Measurements from ENCODE around the gene TNC.

The TNC gene

DNA sequence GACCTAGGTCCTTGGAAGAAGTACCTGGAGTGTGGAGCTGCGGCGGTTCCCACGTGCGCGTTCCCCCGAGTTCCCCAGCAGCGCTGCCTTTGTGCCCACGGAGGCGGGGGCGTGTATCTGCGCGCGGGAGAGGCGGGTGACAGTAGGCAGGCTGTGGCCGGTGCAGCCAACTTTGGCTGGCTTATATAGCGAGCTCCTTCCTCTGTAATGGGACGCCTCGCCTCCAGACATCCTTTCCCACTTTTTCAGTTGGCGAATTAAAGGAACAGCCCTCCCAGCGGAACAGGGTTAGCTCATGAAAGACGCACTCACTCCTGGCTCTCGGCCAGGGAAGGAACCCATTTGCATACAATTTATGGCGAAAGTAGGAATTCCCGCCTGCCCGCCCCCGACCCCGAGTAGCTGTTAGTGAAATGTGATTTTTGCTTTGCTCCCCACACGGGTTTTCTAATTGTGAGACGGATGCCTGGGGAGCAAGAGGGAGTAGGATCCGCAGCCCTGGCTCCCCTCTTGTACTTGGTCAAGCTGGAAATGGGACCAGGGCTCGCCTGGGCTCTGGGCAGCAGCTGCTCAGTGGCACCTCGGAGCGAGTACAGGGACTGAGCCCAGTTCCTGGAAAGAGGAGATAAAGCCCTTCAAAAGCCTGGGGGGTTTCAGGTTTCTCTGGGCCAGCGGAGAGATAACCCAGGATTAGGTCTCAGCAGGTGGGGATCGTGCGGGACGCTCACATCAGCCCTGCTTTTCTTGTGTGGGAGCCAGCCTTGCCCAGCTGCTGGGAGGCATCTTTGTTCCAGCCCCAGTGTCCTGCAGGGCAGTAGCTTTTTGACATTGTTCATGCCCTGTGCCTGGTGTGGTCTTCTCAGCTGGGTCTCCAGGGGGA, at the start of gene TNC:
Gene TNC, minus strand, starts transcription at position 159 of the 880 bp plus-strand sequence. CDS start 27,139 bp downstream, outside the sequence.
- DNase-seq: peak; percentile 12

DNA sequence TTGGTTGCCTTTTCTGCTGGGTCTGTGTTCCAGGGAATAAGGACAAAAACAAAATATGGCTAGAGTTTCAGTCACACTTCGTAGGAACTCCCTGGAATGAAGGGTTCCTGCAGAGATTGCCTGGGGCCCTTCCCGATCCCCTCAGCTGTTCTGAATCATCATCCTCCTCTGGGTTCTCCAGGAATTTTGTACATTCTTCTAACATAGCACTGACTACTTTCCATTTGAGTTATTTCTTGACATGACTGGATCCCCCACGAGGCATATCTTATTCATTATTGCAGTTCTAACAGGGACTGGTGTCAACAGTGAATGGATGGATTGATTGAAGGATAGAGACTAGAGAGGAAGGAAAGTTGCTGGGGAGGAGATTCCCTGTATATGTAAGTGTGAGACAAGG, 49.2 kb upstream of the TNC start:
- no peak for DNase-seq

DNA sequence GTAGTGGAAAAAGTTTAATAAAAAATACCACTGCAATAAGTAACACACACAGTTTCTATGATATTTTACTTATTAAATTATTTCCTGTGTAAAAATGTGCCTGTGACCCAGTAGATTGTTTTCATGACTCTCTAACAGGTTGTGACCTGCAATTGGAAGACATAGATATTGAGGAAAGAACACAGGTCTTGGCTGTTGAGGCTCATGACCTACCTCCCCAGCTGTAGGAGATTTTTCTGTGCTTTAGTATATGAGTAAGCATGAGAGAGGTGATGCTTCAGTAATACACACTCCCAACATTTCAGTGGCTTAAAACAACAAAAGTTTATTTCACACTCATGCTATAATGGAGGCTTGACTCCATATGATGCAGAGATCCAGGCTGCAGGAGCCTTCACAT, 47.3 kb upstream of the TNC start:
- DNase-seq: no peak

DNA sequence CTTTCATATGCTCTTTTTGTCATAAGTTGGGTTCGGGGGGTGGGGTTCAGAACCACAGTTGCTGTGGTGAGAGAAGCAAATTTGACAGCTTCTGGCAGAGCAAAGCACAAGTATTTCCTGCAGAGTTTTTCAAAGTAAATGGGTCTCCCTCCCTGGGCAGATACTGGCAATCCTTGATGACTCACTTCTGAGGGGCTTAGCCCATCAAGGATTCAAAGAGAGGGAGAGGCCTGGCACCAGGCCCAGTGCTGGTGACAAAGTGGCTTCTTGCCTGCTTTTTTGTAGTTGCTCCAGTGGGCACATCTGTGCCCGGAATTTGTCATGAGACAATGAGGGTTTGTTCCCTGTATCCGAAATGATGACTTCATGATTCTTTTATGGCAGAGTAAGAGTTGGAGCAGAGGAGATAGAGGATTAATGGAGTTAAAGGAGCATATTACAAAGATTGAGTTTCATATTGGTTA, 46.6 kb upstream of the TNC start:
- no peak for DNase-seq

DNA sequence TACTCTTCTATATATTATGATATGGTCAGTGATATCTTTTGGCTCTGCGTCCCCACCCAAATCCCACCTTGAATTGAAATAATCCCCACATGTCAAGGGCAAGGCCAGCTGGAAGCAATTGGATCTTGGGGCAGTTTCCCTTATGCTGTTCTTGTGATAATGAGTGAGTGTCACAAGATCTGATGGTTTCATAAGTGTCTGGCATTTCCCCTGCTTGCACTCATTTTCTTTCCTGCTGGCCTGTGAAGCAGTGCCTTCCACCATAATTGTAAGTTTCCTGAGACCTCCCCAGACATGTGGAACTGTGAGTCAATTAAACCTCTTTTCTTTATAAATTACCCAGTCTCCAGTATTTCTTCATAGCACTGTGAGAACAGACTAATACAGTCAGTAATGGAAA, 45.0 kb upstream of the TNC start:
- no peak for DNase-seq

DNA sequence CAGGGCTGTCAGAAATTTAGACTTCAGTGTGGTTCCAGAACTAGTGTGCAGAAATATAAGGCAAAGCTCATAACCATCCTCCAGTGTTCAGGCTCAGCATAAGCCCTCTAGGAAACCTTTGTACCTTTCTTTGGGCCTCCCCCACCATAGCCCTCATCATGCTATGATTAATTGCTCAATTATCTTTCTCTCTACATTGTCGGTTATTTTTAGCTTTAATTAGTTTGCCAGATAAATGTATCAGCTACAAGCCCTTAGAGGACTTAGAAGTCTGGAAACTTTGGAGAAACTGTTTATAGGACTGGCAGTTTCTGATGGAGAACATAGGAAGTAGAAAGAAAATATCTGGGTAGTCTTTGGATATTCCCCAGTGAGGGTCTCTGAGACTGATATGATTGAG, 43.5 kb upstream of the TNC start:
- DNase-seq: no peak

DNA sequence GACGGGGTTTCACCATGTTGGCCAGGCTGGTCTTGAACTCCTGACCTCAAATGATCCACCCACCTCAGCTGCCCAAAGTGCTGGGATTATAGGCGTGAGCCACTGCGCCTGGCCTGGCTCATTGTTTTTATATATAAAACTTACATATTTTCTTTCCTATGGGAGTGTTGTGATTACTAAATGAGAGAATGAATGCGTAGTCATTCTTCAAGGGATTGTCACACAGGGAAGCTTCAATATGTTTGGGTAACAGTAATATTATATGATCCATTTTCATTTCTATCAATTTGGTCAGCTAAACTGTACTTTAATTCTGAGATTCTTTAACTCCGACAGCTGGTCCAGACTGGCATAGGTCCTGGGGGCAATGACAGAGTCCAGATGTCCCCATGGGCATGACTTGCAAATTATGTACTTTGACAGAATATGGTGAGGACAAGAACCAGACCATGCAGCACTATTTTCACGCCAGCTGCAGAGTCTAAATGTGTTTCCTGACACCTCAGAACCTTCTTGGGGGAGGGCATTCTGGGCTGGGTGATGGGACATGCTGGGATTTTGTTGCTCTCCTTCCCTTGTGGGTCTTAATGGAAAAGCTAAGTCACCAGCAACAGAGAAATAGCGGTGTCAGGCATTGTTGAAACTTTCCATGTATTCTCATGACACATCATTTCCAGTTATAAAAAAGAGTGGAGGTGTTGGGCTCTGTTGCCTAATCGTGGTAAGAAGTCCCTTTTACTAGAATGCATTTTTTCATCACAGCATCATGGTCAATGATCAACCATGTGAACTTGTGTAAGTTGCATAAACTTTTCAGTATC, 40.9 kb upstream of the TNC start:
- DNase-seq: no peak

DNA sequence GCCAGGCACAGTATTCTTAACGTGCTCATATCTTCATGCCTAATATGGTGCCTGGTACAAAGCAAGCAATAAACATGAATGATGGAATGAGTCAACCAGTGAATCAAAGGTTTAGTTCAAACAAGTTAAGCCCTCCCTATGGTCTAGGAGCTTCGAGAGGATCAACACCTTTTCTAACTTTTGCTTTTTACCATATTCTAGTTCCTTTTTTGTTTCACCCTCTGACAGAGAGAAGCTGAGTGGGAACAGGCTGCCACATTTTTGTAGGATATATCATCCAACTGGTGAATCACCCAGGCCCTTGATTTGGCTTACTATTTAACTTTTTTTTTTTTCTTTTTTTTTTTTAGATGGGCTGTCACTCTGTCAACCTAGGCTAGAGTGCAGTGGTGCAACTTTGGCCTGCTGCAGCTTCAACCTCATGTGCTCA, 39.3 kb upstream of the TNC start:
- DNase-seq: no peak

DNA sequence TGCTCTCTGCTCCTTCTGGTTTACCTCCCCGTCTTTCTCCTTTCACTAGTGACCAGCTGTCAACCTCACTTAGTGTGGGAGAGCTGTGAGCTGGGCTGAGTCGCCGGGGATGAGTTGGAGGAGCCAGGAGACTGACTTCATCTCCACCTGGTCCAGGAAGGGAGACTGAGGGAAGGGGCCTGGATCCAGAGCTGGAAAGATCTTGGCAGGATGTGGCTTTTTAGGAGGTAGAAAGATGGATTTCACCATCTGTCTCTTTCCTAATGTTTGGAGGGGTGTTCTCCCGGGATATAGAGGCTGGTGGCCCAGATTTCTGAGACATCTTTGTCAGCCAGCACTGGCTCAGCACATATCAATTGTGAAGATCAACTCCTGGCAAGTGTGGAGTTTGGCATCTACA, 37.1 kb upstream of the TNC start:
- no peak for DNase-seq

DNA sequence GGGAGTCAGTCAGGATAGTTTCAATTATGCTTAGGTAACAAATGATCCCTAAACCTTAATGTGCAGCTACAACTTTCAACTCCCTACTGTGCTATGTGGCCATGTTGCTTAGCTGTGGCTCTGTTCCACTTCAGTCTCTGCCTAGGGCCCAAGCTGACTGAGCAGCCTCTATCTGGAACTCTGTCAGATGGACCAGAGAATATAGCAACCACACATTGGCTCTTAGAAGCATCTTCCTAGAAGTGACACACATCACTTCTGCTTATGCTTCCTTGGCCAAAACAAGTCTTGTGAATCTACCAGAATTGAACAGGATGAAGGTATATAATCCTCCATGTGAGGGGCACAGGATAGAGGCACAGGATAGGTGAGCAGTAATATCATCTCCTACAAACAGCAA, 36.7 kb upstream of the TNC start:
- DNase-seq: no peak

DNA sequence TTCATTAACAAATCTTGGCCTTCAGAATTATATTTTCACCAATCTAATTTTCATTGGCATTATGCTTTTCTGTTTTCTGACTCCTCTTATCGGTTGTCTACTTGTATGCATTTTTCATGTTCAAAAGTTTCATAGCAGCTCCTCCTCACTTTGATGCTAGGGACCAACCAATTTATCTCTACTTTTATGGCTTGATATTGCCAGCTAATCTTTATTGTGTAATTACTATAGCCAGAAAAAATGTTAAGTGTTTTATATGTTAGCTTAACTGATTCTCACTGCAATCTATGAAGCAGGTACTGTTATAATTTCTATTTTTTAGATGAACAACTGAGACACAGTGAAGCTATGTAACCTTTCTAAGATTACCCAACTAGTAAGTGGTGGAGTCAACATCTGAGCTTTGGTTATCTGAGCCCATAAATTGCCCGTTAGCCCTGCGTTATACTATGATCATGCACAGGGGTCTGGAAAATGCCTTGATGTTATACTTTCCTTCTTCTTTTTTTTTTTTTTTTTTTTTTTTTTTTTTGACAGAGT, 34.4 kb upstream of the TNC start:
- no peak for DNase-seq

DNA sequence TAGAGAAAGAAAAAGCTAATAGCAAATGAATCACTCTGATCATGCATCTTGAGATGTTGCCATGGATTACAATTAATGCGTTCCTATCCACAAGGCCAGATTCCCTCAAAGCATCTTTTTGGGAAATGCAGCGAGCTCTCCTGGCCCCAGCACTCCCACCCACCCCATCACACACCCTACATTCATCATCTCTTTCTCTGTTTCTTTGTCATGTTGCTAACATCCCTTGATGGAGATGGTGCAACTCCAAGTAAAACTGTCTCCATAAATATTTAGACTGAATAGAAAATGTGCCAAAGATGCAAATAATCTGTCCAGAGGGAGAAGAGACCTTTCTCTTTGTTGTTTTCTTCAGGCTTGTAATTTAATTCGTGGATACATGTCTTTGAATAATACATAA, 30.8 kb upstream of the TNC start:
- DNase-seq: no peak

DNA sequence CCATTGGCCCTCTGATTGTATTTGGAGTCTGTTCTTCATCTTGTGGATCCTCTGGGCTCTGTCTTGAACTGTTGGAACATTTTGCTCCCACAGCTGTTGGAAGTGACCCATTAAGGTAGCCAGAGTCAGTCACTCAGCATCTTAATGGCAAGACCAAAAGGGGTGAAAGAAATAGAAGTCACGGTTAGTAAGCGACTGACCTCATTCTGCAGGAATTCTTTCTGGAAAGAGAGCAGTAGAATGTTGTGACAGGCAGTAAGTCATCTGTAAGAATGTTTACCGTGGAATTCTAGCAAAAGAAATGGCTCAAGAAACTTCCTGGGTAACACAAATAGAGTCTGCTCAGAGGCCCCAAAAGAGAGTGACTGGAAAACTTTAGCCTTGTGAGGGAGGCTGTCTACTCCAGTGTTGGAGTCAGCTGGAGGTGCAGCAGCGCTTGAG, 28.6 kb upstream of the TNC start:
- no peak for DNase-seq

DNA sequence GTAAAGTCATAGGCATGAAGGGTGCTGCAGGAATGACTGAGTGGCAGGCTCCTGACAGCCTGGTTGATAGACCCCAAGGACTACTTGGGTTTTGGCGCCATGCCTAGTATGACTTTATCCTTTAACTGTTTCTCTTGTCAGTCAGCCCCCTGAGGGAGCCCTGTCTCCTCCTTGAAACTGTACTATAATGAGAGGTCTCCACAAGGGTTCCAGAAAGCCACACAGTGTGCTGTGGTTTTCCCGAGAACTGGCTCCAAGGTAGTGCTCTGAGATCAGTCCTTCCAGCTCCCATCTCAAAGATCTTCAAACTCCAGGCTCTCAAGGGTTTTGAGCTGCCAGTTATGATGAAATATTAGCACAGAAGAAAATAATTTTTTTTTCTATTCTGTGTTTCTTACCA, 26.7 kb upstream of the TNC start:
- DNase-seq: no peak

DNA sequence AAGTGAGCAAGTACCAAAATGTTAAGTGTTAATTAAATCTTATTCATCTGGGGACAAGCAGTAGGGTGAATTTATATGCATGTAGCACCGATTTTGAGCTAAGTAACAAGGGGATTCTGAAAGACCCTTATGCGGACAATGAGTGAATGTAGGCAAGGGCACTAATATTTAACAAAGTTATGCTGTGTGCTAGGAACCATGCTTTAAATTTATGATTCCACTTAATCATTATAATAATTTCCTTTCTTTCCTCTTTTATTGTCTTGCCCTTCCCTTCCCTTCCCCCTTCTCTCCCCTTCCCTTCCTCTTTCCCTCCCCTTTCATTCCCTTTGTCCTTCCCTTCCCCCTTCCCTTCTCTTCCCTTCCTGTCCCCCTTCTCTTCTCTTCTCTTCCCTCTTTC, 25.7 kb upstream of the TNC start:
- DNase-seq: no peak

DNA sequence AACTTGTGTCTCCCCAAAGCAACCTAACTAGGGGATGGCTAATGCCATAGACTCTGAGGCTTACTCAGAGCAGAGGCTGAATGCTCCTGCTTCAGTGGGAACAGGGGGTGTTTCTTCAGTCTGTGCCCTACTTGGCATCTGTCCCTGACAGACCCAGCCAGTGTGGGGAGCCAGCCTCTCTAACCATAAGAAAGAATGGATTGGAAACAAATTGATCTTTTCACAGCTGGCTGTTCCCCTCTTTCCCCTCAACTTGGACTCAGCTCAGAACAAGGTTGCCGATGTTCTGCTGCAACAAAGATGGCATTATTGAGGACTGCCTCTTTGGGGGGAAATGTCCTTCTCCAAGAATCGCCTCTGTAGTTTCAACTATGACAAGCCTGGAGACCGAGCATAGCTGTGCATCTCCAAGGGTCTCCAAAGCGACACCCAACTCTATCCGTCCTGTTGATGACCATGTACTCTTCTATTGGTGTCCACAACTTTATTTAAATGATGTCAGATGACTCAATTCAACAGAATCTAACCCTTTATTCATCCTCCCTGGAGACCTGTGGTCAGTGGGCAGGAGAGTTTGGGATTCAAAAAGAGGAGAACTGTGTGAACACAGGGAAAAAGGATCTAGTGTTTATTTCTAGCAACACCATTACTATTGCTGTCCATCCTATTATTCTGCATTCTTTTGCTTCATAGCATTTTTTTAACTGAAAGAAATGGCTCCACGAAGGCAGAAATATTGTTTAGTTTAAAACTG, 24.7 kb upstream of the TNC start:
- DNase-seq: no peak

DNA sequence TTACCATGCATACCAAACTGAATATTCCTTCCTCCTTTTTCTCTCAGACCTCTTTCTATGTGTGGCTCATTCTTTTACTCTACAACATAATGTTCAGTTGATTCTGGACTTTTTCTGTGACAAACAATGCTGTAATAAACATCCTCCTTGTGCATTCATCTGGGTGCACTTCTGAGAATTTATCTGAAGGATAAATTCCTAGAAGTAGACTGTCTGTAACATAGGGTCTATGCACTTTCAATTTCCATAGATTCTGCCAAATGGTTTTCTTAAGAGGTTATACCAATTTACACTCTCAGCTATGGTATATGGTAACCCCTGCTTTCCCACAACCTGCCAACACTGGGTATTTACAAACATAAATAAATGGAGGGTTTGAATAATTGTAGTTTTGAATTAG, 24.1 kb upstream of the TNC start:
- no peak for DNase-seq

DNA sequence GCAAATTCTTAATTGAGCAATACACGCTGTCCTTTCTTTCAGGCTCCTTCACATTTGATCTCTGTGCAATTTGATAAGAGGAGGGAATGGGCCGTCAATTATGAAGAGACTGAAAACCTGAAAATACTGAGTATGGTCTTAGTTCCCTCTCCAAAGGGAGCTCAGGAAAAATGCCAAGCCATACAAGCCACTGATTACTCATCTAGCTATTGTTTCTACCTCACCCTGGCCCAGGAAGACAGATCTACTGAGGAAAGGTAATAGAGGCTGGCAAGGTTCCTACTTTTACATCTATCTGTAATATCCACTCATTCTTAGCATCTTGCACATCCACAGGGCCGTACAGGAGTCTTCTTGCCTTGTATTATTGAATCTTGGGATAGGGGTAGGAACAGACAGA, 23.7 kb upstream of the TNC start:
- DNase-seq: no peak

DNA sequence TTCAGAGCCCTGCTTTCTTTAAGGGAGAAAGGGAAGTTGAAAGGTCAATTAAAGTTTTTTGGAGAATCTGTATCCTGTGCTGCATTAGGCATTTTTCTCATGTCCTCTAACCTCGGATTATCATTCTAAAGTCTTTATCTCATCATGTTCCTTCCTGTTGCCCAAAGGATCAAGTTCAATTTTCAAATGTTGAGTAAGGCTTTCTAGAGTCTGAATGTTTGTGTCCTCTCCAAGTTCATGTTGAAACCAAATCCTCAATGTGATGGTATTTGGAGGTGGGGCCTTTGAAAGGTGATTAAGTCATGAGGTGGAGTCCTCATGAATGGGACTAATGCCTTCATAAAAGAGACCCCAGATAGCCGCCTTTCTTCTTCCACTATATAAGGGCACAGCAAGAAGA, 20.2 kb upstream of the TNC start:
- no peak for DNase-seq

DNA sequence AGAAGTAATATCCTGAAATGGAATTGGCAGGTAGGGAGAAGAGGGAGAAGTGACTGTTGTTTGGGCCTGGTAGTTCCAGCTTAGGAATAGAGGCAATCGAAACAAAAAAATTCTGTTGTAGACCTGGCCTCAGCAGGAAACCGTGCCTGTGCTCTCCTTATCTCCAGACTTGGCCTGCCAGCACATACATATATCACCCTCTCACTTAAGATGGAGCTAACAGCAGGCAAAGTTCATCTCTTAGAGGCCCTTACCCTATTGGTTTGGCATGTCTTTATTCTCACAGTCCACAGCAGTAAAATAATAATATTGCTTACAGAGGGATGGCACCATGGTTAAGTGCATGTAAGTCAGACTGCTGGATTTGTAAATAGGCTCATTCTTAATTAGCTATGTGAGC, 19.6 kb upstream of the TNC start:
- no peak for DNase-seq

DNA sequence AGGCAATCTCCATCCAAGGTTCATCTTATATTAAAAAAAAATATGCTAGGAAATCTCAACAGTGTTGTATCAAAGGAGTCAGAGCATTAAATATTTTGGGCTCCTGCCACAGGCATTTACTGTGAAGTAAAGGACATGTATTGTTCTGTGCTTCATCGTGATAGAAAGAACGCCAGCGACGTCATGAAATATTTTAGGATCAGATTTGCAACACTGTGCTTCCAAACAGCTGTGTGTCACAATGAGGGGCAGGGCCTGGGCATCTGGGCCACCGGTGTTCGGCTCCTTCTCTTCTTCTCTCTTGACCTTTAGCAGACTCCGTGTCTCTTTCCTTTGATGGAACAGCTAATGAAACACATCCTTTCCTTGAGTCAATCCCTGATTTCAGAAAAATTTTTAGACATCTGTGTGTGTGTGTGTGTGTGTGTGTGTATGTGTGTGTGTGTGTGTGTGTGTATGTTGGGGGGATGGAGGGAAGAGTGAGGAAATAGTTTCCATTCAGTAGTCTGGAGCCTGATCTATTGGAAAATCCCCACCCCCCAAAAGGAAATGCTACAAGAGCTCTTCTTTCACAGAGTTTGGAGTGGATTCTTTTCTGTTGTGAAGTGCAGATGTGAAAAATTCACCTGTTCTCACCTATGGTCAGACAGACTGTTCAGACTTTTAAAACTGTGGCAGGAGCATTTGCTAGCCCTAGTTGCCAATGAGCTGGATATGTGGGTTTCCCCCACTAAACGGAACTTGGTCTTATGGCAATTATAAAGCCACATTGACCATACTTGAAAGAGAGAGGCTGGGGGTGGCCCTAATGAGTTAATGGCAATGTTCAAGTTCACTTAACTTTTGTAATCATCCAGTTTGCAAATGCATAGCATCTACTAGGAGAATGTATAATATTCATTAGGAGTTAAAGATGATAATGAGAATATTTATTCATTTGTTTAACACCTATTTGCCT, 18.1 kb upstream of the TNC start:
- no peak for DNase-seq

DNA sequence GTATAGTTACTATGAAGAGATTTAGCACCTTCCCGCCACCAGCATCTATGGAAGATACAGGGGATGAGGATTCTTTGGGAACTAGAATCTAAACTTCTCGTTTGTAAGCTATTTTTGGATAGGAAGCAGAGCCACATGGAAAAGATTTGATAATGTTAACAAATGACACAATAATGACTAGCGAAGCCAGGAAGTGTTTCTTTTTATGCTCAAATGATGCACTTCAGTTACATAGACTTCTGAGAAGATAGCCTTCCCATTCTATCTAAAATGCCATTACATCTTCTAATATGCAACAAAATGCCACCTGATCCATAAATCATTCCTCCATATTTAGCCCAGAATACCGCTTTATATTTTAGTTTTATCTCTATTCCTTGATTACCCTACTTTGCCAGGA, 17.0 kb upstream of the TNC start:
- no peak for DNase-seq
